Endothelial cell of umbilical vein (primary cell): ENCODE measurements around the gene FBXL13. TPM values are rescaled to one million over a fixed set of nuclear protein-coding genes. Genes with fewer than 3 reads are reported as not detected.
A peak's percentile ranks its signal among the peaks of the same experiment; 100 is the strongest.

Experiments
- BruUV-seq: library from RNA; stranded (reverse); fragments of 400-500 nt; replicated peaks from 2 replicates; lab custom pipeline; 2021; lab: Mats Ljungman, UMichigan
- CTCF ChIA-PET: fragments of 300-600, 350-600 bp; sonication (Branson Sonifier 250); formaldehyde crosslinking; loops from one replicate; lab custom pipeline; 2021; ENCODE audit warnings: antibody characterized with exemption, inconsistent platforms; lab: Charles Lee
- POLR2A ChIA-PET: fragments of 300-600, 350-600 bp; sonication (Branson Sonifier 250); formaldehyde crosslinking; loops from one replicate; lab custom pipeline; 2021; ENCODE audit warnings: antibody characterized with exemption, inconsistent platforms; lab: Charles Lee
- DNase-seq: peaks from one replicate; pipeline ENCODE4 v3.0.0-alpha.2; 2011; ENCODE audit warnings: low read depth, low spot score
- FAIRE-seq: peaks from 2 replicates; lab custom pipeline; 2011; peaks lifted over from hg19 to GRCh38; lab: Jason Lieb, UNC
- H2AFZ ChIP-seq: 2 replicates; pipeline ENCODE4 v1.6.0; 2012; ENCODE audit warnings: low read depth, low read length, control low read depth, inconsistent platforms
- H3K27ac ChIP-seq: 2 replicates; pipeline ENCODE4 v1.5.1; 2011; ENCODE audit warnings: low read depth, mild to moderate bottlenecking, control low read depth, low read length, moderate library complexity; ENCODE audit not compliant: insufficient read depth
- H3K27me3 ChIP-seq, 2 experiments: 2 replicates each; pipeline versions ENCODE4 v1.6.0 to v1.6.1; 2011; ENCODE audit warnings: low read length in 2 of 2, mixed read lengths in 1 of 2; ENCODE audit not compliant: control insufficient read depth in 2 of 2, insufficient read depth in 2 of 2
- H3K36me3 ChIP-seq, 2 experiments: 2 replicates in 1 of 2; 3 replicates in 1 of 2; pipeline ENCODE4 v1.5.1; 2011; ENCODE audit warnings: low read length in 2 of 2, mild to moderate bottlenecking in 1 of 2, moderate library complexity in 1 of 2; ENCODE audit not compliant: control insufficient read depth in 2 of 2, insufficient read depth in 2 of 2; ENCODE audit errors: extremely low read depth in 1 of 2
- H3K4me1 ChIP-seq: 3 replicates; pipeline ENCODE4 v1.5.1; 2011; ENCODE audit warnings: mild to moderate bottlenecking, low read length; ENCODE audit not compliant: control insufficient read depth, insufficient read depth; ENCODE audit errors: extremely low read depth
- H3K4me2 ChIP-seq: 2 replicates; pipeline ENCODE4 v1.6.1; 2011; ENCODE audit warnings: low read length, control low read depth, mixed read lengths; ENCODE audit not compliant: insufficient read depth
- H3K4me3 ChIP-seq, 3 experiments: fragments of 200-600 bp in 1 of 3; sonication (generic), shearing (Covaris generic) in 1 of 3; replicated peaks in 1 of 3; 2 replicates each; pipeline ENCODE4 v1.5.1; 2011 to 2016; ENCODE audit warnings: control low read depth in 3 of 3, low read length in 3 of 3, mild to moderate bottlenecking in 2 of 3, inconsistent platforms in 1 of 3, low read depth in 1 of 3, moderate library complexity in 1 of 3; ENCODE audit not compliant: insufficient read depth in 1 of 3
- H3K79me2 ChIP-seq: 2 replicates; pipeline ENCODE4 v1.6.0; 2012; ENCODE audit warnings: low read length, inconsistent platforms; ENCODE audit not compliant: control insufficient read depth, insufficient read depth
- H3K9ac ChIP-seq: replicated peaks from 2 replicates; pipeline ENCODE3; 2011; ENCODE audit warnings: low read length, control low read depth; ENCODE audit not compliant: insufficient read depth; ENCODE audit errors: extremely low read depth
- H3K9me1 ChIP-seq: replicated peaks from 3 replicates; pipeline ENCODE4 v1.6.0; 2011; ENCODE audit warnings: mild to moderate bottlenecking, low read length; ENCODE audit not compliant: control insufficient read depth, insufficient read depth; ENCODE audit errors: extremely low read depth
- H3K9me3 ChIP-seq: replicated peaks from 2 replicates; pipeline ENCODE4 v1.5.1; 2012; ENCODE audit warnings: low read length, inconsistent platforms; ENCODE audit not compliant: control insufficient read depth, insufficient read depth
- H4K20me1 ChIP-seq: replicated peaks from 2 replicates; pipeline ENCODE3; 2011; ENCODE audit warnings: mild to moderate bottlenecking, low read length; ENCODE audit not compliant: control insufficient read depth, insufficient read depth; ENCODE audit errors: extremely low read depth
- FOS ChIP-seq: IDR thresholded peaks from 2 replicates; pipeline ENCODE4 v1.6.1; 2011; ENCODE audit warnings: mild to moderate bottlenecking, low read length, moderate library complexity, borderline replicate concordance; ENCODE audit not compliant: insufficient read depth
- GATA2 ChIP-seq: IDR thresholded peaks from 2 replicates; pipeline ENCODE4 v1.7.0; 2011; ENCODE audit warnings: low read depth, mild to moderate bottlenecking, moderate library complexity, mixed read lengths, low read length; ENCODE audit not compliant: insufficient read length, insufficient read depth
- JUN ChIP-seq: IDR thresholded peaks from 2 replicates; pipeline ENCODE4 v1.6.1; 2011; ENCODE audit warnings: borderline replicate concordance, low read depth; ENCODE audit not compliant: insufficient read length, insufficient read depth
- MYC ChIP-seq: IDR thresholded peaks from one replicate; pipeline ENCODE4 v1.6.1; 2011; ENCODE audit warnings: mild to moderate bottlenecking, low read depth, low read length
- POLR2A ChIP-seq: IDR thresholded peaks from 2 replicates; pipeline ENCODE4 v1.6.1; 2012; ENCODE audit warnings: low read depth, mild to moderate bottlenecking, control low read depth, low read length
- dilution Hi-C: fragments of 300-500 bp; cut with MboI; formaldehyde crosslinking; loops from one replicate; pipeline ENCODE4 v1.15.0; 2019; ENCODE audit warnings: low sequenced_read_pairs; ENCODE audit not compliant: extremely low pct_ligation_motif_present
- intact Hi-C: fragments of 100-400 bp; cut with micrococcal nuclease; formaldehyde crosslinking; loops from one replicate; pipeline ENCODE4 v1.10.0; 2022
- polyA plus RNA-seq, 4 experiments: library from polyadenylated mRNA; depleted of rRNA in 3 of 4; stranded (reverse) in 3 of 4; unstranded in 1 of 4; fragments of >200 nt; gene quantifications; 2 replicates each; pipeline versions ENCODE4 v1.2.1 to v1.2.3, GENCODE V29; 2011 to 2012; ENCODE audit warnings: missing spikeins in 1 of 4
- total RNA-seq: library from RNA; stranded (reverse); gene quantifications from 2 replicates; pipeline ENCODE4 v1.2.3, GENCODE V29; 2021
- TF ChIP-seq, protein P1 (sequence below), 2 donors: IDR thresholded peaks; 1 replicate in 1 of 2; 2 replicates in 1 of 2; pipeline ENCODE4 v1.5.1; 2011; ENCODE audit warnings: low read length in 2 of 2, mild to moderate bottlenecking in 2 of 2, moderate library complexity in 2 of 2, control low read depth in 1 of 2, inconsistent platforms in 1 of 2, low read depth in 1 of 2; ENCODE audit not compliant: insufficient read depth in 1 of 2; ENCODE audit errors: extremely low read depth in 1 of 2

FBXL13 gene
- total and polyA plus RNA-seq, 2 donors (not counting 3 experiments of a cell fraction or from before 2014, with no cell fraction given): 3.9 to 4.6 TPM

- H3K4me3 ChIP-seq: no peak overlapping the region
- POLR2A ChIA-PET: interaction anchor here (1.2 kb wide), 1 partner anchor 36 kb away, joined by 3 read pairs; no protein-coding TSS in a partner anchor
- dilution Hi-C loops (no loop called here), intact Hi-C loops (loop anchor here (2.0 kb wide), 1 partner anchor 36 kb away; no protein-coding TSS in a partner anchor)
- no peaks in the 10 kb centered on the region for H3K79me2 ChIP-seq
- H3K9ac ChIP-seq: peak overlapping the region; percentile 76
- no peaks in the 10 kb centered on the region for H4K20me1 ChIP-seq
- no peaks in the 10 kb centered on the region for H3K36me3 ChIP-seq
- H3K4me2 ChIP-seq: peak overlapping the region; percentile 51
- TF ChIP-seq, protein P1, sequence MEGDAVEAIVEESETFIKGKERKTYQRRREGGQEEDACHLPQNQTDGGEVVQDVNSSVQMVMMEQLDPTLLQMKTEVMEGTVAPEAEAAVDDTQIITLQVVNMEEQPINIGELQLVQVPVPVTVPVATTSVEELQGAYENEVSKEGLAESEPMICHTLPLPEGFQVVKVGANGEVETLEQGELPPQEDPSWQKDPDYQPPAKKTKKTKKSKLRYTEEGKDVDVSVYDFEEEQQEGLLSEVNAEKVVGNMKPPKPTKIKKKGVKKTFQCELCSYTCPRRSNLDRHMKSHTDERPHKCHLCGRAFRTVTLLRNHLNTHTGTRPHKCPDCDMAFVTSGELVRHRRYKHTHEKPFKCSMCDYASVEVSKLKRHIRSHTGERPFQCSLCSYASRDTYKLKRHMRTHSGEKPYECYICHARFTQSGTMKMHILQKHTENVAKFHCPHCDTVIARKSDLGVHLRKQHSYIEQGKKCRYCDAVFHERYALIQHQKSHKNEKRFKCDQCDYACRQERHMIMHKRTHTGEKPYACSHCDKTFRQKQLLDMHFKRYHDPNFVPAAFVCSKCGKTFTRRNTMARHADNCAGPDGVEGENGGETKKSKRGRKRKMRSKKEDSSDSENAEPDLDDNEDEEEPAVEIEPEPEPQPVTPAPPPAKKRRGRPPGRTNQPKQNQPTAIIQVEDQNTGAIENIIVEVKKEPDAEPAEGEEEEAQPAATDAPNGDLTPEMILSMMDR (IDR thresholded peaks at IDR 0.05; ENCODE audit: extremely low read depth in 1 of 2, insufficient read depth in 1 of 2, low read depth in 1 of 2, low read length in 2 of 2): no peak
- TF ChIP-seq GATA2 (peak; percentile 71), JUN (peak; percentile 90), FOS (peak; percentile 87), MYC (no peak), POLR2A (no peak)
- no peaks in the 10 kb centered on the region for H3K27me3 ChIP-seq
- H2AFZ ChIP-seq: no peak overlapping the region
- H3K27ac ChIP-seq: peak overlapping the region; percentile 71
- CTCF ChIA-PET: interaction anchor here (0.7 to 1.6 kb wide), 8 partner anchors 8 to 226 kb away, joined by 3 to 7 read pairs (median 4); no protein-coding TSS in a partner anchor
- H3K4me1 ChIP-seq: peaks cover 27% of the 10 kb centered on the region
- H3K9me1 ChIP-seq: no peaks in the 10 kb centered on the region
- no peaks in the 10 kb centered on the region for H3K9me3 ChIP-seq
- DNase-seq: peak; percentile 82
- TSS peak; percentile 83 for BruUV-seq
- peak; percentile 70 for FAIRE-seq
Measured at GRCh38 chr7:102836191-102836919, 238.2 kb downstream of the FBXL13 start.
